ENCODE measurements around the gene PHKA2.
A peak's percentile ranks its signal among the peaks of the same experiment; 100 is the strongest.

The PHKA2 gene

GRCh38 chrX:18934708-18935107, 49.2 kb downstream of the PHKA2 start:
- no peak for DNase-seq

GRCh38 chrX:18933617-18934016, 50.3 kb downstream of the PHKA2 start:
- DNase-seq: no peak

GRCh38 chrX:18931972-18932371, 51.9 kb downstream of the PHKA2 start:
- DNase-seq: peak in 1 of 58 donors; percentile 16

- DNase-seq: no peak
These were observed 54.1 kb downstream of the PHKA2 start for GRCh38 chrX:18929775-18930174.

- no peak for DNase-seq
These were observed 56.4 kb downstream of the PHKA2 start for GRCh38 chrX:18927558-18927957.

- peak in 1 of 58 donors; percentile 0 for DNase-seq
These were observed 59.3 kb downstream of the PHKA2 start for GRCh38 chrX:18924507-18925088.

GRCh38 chrX:18920566-18920965, 63.3 kb downstream of the PHKA2 start:
- DNase-seq: no peak

- no peak for DNase-seq
These were observed 63.8 kb downstream of the PHKA2 start for GRCh38 chrX:18920079-18920478.

GRCh38 chrX:18917831-18918230, 66.1 kb downstream of the PHKA2 start:
- DNase-seq: no peak

- no peak for DNase-seq
These were observed 77.6 kb downstream of the PHKA2 start for GRCh38 chrX:18906286-18906685.

- DNase-seq: no peak
These were observed 83.4 kb downstream of the PHKA2 start for GRCh38 chrX:18900401-18900976.

- peak in 31 of 58 donors; percentile 0 to 58 (median 12) for DNase-seq
These were observed 84.0 kb downstream of the PHKA2 start for GRCh38 chrX:18899796-18900380.

GRCh38 chrX:18898492-18898891, 85.4 kb downstream of the PHKA2 start:
- peak in 2 of 58 donors; percentile 4 to 15 for DNase-seq

GRCh38 chrX:18898091-18898490, 85.8 kb downstream of the PHKA2 start:
- no peak for DNase-seq

GRCh38 chrX:18897611-18898010, 86.3 kb downstream of the PHKA2 start:
- no peak for DNase-seq

GRCh38 chrX:18896680-18897544, 87.0 kb downstream of the PHKA2 start:
- DNase-seq: peak in 10 of 58 donors; percentile 2 to 19 (median 4)

GRCh38 chrX:18895189-18895951, 88.5 kb downstream of the PHKA2 start:
- DNase-seq: peak in 6 of 58 donors; percentile 1 to 21 (median 7)

- DNase-seq: peak in 1 of 58 donors; percentile 0
These were observed 89.8 kb downstream of the PHKA2 start for GRCh38 chrX:18894156-18894555.

GRCh38 chrX:18893536-18893935, 90.4 kb downstream of the PHKA2 start:
- no peak for DNase-seq

- peak in 10 of 58 donors; percentile 3 to 36 (median 12) for DNase-seq
These were observed 91.0 kb downstream of the PHKA2 start for GRCh38 chrX:18892899-18893298.

- DNase-seq: no peak
These were observed 92.4 kb downstream of the PHKA2 start for GRCh38 chrX:18891548-18891945.

Data from anterior cingulate cortex (tissue), 58 donors.